NCI-H526 (cell line): ENCODE results near the gene RNF5.
A peak's percentile ranks its signal among the peaks of the same experiment; 100 is the strongest.
"Not testable (repeated sequence)": the region's sequence is repeated elsewhere in the genome, so short reads cannot be mapped to it uniquely, and the experiment has no call there.

Experiments used
- DNase-seq, 2 experiments: peaks; one replicate each; lab custom pipeline; 2025; lab: John Stamatoyannopoulos, UW

The RNF5 gene, protein sequence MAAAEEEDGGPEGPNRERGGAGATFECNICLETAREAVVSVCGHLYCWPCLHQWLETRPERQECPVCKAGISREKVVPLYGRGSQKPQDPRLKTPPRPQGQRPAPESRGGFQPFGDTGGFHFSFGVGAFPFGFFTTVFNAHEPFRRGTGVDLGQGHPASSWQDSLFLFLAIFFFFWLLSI

DNA sequence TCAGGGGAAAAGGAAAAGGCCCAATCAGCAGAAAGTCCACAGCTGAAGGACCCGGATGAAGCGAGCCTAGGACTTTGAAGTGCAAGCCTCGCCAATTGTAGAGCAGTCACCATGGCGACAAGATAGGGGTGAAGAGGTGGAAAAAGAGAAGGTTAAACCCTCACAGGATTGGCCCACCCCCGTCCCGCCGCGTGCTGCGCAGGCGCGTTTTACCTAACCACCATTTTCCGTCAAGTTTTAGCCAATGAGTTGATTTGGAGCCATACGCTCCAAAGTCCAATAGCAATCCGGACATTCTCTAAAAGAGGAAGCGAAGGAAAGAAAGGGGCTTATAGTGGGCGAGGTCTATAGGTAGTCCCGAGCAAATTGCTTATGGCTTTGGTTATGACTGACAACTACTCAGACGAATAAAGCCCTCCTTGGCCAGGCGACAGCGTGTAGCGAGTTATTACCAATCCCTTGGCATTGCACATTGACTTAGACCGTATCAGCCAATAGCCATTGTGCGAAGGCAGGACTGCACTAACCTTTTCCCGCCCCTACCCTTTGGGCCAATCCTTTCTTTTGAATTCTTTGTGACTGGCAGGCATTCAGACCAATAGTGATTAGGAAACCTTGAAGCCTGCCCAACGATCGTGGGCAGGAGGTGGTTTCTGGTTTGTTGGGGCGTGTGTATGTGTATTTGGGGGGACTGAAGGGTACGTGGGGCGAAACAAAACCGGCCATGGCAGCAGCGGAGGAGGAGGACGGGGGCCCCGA, at the start of gene RNF5:
TSS of gene RNF5 (plus strand) at position 618 of the 759 bp plus-strand sequence. CDS start at position 725, 107 bp downstream.
- peak; percentile 99 to 100 for DNase-seq

DNA sequence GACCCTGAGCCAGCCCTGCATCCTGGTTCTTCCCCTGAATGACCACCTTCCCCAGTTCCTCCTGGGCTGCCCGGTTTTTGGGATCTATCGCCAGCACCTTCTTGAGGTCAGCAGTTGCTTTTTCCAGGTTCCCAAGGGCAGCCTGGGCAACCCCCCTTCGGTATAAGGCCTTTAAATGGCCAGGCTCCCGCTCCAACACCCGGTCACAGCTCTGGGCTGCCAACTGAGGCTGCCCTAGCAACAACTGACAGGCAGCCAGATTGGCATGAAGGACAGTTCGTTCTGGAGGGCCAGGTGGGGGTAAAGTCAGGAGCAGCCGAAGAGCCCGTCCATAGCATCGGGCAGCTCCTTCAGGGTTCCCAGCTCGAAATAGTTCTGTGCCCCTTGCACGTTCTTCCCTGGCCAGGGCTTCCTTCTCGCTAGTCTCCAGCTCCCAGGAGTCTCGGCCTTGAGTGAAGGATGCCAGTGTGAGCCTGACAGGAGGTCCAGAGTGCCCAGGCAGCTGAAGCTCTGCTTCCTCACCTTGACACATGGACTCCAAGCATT, 49.4 kb upstream of the RNF5 start:
- DNase-seq, result no peak

DNA sequence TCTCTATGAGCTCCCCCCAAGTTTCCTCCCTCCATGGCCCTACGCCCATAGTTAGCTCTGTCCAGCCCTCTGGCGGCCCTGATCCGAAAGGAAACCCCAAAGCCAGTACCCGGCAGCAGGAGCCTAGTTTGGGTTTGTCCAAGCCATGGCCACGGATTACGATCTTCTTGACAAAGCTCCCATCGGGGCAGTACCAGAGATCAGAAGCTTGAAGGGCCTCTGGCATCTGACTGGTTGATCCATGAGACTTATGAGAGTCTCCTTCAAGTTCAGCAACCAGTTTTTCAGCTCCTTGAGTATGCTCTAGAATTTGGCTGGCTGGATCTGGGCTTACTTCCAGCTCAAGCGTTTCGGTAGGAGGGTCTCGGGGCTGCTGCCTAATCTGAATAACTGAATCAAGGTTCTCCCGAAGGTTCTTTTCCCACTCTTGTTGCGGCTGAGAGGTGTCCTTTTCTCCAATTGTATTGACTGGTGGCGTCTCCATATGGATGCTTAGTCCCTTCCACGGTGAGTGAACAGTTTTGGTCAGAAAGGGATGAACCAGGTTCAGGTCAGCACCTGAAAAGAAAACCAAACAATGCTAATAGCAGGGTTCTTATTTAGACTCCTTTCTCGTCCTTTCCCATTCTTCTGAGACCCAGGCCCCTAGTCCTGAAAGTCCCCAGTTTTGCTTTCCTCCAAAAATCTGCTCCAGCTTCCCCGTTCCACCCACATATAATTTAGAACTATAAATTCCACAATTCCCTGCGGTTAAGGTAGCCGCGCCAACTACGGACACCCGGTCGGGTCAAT, 48.7 kb upstream of the RNF5 start:
- no peak for DNase-seq

DNA sequence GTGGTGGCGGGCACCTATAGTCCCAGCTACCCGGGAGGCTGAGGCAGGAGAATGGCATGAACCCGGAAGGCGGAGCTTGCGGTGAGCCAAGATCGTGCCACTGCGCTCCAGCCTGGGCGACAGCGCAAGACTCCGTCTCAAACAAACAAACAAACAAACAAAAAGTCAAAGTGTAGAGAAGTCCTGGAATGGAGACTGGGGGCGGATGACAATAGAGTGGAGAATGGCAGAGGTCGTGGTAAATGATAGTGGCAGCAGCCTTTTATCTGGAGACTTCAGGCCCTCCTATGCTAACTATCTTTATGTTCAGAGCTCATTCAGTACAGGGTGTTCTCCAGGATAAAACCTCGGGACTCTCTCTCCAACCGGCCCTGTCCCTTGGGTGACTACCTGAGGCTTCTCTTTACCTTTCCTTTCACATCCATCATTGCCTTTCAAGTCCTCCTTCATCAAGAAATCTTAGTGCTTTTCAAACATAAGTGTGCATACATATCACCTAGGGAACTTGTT, 46.7 kb upstream of the RNF5 start:
- DNase-seq, result no peak

DNA sequence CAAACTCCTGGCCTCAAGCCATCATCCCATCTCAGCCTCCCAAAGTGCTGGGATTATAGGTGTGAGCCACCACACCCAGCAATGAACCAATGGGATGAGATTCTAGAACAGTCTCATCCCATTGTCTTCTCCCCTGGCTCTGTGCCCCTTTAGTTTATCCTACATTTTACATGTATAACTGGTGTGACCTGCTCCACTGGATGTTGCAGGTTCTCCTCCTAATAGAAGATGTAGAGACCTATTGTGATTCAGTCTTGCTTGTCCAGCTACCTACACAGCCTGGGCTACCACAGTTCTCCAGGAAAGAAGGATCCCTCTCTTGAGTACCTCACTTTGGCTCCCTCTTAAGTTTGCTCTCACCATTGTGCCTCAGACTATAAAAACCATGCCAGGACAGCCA, 46.1 kb upstream of the RNF5 start:
- DNase-seq, result no peak

DNA sequence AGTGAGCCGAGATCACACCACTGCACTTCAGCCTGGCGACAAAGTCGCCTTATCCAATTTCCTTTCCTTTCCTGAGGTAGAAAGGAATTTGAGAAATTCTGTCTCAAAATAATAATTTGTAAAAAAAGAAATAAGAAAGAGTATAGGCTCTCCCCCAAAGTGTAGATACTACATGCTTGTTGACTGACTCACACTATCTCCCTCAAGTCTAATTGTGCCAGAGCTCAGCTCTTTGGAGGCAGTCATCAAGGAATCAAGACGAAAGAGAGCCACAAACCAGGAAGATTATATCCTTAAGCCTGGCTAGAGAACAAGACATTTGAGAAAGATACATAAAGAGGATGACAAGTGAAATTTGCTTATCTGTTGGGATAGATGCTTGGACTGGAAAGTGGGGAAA, 44.4 kb upstream of the RNF5 start:
- DNase-seq, result no peak

DNA sequence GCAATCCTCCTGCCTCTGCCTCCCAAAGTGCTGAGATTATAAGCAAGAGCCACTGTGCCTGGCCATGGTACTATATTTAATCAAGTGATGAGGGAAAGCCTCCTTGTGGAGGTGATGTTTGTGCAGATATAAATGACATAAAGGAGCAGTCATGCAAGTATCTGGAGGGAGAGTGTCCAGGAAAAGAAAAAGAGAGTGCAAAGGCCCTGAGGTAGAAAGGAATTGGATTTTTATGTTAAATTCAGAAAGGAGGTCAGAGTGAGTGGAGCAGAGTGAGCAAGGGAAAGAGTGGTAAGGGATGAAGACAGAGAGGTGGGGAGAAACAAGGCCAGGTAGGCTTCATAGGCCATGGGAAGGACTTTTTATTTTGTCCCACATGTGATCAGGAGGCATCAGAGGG, 40.8 kb upstream of the RNF5 start:
- DNase-seq, result no peak

DNA sequence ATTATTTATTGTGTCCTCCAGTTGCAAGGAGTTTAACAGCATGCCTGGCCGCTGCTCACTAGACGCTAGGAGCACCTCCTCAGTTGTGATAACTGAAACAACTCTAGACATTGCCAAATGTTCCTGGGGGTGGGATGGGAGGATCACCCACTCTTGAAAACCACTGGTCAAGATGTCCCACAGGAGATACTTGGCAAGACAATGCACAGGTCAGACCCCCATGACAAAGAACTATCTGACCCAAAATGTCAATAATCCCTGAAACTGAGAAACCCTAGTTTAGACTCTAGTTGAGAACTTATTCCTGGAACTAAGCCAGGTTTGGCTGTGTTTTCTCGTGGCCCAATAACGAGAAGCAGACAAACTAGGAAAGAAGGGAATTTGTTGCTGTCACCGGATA, 38.6 kb upstream of the RNF5 start:
- DNase-seq, result no peak

DNA sequence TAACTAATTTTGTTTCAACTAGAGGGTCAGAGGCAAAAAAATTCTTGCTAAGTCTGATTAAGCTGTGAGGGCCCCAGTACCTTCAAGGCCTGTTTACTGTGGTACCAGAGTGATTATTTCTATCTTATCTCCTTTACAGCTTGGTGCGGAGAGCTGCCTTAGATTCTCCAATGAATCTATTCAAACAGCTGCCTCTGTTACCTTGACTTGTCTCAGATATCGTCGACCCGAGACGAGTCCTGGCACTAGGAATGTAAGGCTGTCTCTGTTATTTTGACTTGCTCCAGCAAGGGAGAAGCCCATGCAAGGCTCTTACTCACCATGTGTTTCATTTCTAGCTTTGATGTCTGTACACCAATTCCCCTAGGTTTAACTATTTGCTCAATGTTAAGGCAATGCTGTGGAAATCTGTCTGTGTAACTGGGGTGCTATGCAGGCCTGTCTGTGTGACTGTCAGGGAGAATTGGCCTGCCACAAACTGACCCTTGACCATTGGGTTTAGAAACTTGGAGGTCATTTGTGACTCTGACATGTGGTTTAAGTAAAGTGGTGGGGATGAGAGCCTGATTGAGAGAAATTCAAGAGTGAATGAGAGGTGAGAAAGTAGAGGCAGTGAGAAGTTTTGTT, 37.7 kb upstream of the RNF5 start:
- no peak for DNase-seq

DNA sequence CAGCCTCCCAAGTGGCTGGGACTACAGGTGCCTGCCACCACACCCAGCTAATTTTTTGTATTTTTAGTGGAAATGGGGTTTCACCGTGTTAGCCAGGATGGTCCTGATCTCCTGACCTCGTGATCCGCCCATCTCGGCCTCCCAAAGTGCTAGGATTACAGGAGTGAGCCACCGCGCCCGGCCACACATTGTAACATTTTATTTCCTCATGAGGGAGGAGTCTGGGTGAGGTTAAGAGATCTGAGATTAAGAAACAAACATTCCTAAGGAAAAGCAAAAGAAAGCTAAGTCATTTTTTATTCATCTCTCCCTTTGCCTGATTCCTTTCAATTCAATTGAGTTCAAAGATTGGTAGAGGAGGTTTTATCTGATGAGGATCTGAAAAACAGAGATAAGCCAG, 34.0 kb upstream of the RNF5 start:
- DNase-seq, result not testable (repeated sequence)

DNA sequence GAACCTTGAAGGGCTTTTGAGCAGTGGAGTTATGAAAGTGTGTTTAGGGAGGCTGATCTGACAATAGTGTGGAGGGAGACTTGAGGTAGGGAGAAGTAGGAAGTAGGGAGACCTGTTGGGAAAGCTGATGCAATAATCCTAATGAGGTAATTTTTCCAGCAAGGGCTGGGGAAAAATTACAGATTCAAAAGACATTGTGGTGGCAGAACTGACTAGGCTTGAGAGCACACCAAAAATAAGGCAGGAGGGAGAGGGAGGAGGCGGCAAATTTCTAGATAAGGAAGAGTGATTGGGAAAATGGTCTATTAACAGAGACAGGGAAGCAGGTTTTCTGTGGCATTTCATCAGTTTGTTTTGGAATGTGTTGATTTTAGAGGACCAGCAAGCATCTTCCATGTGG, 31.9 kb upstream of the RNF5 start:
- DNase-seq, result no peak

DNA sequence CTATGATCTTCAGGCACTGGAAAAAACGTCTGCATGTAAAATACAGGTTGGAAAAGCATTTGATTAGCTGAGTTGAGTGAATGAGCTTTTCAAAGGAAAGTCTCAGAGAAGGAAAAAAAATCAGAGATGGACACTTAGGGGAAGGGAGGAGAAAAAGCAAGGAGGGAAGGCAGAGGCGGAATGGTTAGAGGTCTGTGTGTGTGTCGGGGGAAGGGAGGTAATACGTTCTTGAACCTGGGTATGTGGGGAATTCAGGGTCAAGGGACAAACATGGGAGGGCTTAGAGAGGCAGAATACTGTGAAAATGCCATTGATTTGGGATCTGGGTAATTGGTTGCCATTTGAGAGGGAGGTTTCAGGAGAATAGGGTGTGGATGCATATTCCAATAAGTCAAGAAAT, 31.5 kb upstream of the RNF5 start:
- DNase-seq, result no peak

DNA sequence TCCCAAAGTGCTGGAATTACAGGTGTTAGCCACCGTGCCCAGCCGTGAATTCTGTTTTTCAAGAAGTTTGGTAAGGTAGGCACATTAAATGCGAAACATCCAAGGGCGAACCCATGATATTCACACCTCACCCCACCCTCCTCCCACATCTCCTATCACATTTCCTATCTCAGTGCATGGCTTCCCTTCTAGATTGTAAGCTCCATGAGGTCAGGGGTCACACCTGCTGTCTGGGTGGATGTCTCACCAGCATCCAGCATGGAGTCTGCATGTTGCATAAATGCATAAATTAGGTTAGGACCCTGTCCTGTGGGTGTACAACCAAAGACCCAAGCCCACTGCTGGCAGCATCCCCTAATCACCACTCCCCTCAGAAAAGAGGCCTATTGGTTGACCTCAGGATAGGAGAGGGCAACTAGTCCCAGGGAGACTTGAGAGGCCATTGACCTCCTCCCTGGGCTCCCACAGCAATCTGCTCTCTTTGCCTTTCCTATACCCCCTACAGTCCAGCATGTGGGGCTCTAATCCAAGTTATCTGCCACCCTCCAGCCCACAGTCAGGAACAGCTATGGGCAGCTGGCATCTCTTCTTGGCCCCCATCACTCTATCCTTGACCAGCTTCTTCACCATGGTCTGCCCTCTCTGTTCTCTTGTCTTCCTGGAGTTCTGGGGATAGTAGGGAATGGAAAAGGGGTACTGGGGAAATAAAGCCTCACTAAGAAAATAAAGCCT, 30.6 kb upstream of the RNF5 start:
- DNase-seq, result no peak

DNA sequence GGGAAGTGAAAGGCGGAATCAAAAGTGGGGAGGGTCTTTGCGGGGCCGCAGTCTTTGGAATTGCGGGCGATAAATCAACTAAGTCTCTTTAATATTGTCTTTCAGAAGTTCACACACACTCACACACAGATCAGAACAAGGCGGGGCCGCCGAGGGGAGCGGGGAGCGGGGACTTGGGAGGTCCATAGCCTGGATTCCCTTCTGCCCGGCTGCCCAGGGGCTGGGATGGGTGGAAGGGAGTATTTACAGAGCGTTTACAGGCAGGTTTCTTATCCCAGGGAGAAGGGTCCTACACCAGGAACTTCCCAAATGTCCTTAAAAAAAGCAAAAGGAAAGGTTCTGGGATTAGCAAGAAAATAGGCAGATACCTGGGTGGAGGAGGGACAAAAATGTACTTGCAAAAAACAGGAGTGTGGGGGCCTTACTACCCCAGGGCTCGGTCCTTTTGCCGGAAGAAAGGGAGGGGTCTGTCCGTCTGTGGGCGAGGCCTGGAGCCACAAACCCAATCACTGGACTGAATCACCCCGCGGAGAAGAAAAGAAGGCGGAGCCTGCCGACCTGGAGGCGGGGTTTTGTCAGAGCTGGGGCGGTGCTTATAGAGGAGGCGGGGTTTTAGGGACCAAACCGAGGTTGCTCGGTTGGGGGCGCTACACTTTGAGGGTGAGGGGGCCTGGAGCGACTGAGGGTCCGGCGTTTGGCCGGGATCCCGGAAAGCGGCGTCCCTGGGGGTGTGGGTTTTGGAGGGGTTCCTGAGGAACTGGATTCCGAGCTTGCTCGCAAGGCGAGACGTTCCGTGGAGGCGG, 29.7 kb upstream of the RNF5 start:
- DNase-seq, result no peak

DNA sequence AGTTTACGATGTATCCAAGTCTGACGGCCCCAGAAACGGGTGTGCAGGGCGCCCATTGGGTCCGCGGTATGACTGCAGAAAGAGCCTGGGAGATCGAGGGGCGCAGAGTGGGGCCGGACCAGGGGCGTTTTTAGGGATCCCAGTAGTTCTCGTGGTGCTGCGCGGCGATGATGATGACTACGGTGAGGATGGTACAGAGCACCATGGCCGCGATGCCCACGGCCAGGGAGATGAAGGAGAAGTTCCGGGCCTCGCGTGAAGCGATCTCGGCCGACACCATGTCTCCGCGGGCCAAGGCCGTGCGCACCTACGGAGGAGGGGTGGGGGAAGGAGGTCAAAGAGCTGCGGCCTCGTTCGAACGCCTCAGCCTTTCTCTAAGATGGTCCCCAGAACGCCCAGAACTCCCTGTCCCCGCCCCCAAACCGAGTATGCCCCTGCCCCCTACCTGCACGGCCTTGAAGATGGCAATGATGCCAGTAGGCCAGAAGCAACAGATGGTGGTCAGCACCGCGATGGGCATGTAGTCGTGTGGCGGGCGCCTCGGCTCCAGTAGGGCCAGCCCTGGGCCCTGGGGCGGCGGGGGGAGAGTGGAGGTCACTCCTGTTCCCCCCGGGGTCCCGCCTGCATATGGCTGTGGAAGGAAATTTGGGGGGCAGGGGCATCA, 29.0 kb upstream of the RNF5 start:
- DNase-seq, result no peak

DNA sequence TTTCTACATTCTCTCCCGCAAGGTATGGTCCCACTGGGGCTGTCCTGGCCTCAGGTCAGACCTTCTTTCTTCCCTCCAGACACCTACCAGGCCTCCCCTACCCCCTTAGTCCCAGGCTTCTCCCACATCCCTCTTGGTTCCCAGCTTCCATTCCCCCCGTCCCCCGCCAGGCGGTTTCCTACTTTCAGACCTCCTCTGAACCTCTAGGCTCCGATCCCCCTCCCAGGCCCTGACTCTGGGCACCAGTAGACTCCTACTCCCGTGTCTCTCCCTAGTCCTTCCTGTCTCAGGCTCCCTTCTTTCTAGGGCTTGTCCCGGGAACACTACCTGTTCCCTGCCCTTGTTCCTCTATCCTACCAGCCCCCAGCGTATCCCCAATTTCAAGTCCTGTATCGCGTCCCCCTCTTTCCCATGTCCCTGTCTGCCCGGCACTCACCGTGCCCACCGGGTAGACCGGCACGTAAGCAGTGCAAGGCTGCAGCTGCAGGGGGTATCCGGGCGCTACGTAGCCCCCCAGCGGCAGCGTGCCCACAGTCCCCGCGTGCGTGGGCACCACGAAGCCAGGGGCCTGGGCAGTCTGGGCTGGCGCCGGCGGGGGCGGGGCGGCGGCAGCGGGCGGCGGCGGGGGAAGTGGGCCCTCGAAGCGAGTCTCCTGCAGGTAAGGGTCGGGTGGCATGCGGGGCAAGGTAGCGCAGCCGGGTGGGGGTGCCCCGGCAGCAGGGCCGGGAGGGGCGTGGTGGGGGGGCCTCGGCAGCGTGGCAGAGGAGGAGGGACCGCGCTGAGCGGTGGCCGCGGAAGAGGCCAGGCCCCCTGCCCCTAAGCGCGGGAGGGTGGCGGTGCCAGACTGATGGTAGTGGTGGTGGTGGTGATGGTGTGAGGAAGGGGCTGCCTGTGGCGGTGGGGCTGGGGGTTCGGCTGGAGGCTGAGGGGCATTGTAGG, 28.0 kb upstream of the RNF5 start:
- DNase-seq, result no peak

DNA sequence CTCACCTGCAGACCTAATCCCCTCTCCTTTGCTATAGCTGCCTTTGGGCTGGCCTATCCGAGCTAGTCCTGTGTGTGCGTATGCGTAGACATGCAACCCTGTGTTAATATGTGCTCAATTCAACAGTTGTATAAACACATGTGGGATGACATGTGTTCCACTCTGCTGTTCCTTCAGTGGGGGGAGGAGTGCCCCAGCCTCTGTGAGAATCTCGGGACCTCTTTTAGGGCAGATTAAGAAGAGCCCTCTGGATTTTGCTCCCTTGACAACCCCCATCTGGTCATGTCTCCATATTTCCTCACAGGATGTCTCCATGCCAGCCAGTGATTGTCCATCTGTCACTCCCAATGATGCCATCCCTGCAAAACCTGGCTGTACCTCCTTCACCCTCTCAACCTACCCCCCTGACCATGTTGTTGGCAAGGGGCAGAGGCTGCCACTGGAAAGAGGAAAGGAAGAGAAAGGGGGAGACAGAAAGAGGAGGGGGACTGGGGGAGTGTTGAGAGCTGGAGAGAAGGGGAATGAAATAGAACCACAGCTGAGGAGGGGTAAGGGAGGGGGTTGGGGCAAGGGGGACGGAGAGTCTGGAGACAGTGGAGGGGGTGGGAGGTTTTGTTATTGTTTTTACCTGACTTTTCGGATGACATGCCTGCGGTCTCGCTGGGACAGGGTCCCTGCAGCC, 26.9 kb upstream of the RNF5 start:
- DNase-seq, result no peak
